SU-DHL-6 (cell line): ENCODE data around the gene MYOM1.

Source experiments
- CTCF ChIP-seq: fragments of 200-600 bp; sonication (generic); IDR thresholded peaks from one replicate; pipeline ENCODE4 v1.5.1; 2017; ENCODE audit warnings: antibody characterized with exemption, mild to moderate bottlenecking, low read length, moderate library complexity; ENCODE audit not compliant: insufficient read depth, poor library complexity, severe bottlenecking
- EZH2phosphoT487 ChIP-seq: fragments of 200-600 bp; sonication (generic), shearing (Covaris generic); conservative IDR thresholded peaks from 2 replicates; pipeline ENCODE4 v1.6.1; 2018; ENCODE audit warnings: mild to moderate bottlenecking, antibody characterized with exemption, low read length, moderate library complexity, mixed read lengths

- TF ChIP-seq CTCF (no peak), EZH2phosphoT487 (no peak)
These were observed 24.7 kb downstream of the MYOM1 start for GRCh38 chr18:3194947-3195612.
